ENCODE results near the gene GBP5.
A peak's percentile ranks its signal among the peaks of the same experiment; 100 is the strongest.
"Not testable (repeated sequence)": the region's sequence is repeated elsewhere in the genome, so short reads cannot be mapped to it uniquely, and the experiment has no call there.

Gene GBP5

GRCh38 chr1:89280766-89281165, 8.1 kb upstream of the GBP5 start:
- no peak for DNase-seq

- DNase-seq, result no peak
Observed at GRCh38 chr1:89279011-89279466, 6.4 kb upstream of the GBP5 start.

- DNase-seq, result no peak
Observed at GRCh38 chr1:89277725-89278124, 5.1 kb upstream of the GBP5 start.

- no peak for DNase-seq
Observed at GRCh38 chr1:89276690-89277089, 4.0 kb upstream of the GBP5 start.

- no peak for DNase-seq
Observed at GRCh38 chr1:89274411-89274857, 1.8 kb upstream of the GBP5 start.

GRCh38 chr1:89273324-89273778, 691 bp upstream of the GBP5 start:
- DNase-seq, result no peak

GRCh38 chr1:89271341-89272015, 1.2 kb downstream of the GBP5 start:
- DNase-seq, result no peak

- DNase-seq, result no peak
Observed at GRCh38 chr1:89270423-89270822, 2.2 kb downstream of the GBP5 start.

GRCh38 chr1:89269277-89269676, 3.4 kb downstream of the GBP5 start:
- no peak for DNase-seq

- peak; percentile 19 for DNase-seq
Observed at GRCh38 chr1:89262643-89263042, 10.0 kb downstream of the GBP5 start.

GRCh38 chr1:89261926-89262515, 10.6 kb downstream of the GBP5 start:
- DNase-seq, result peak; percentile 88

GRCh38 chr1:89260566-89261255, 11.9 kb downstream of the GBP5 start:
- DNase-seq, result no peak

- DNase-seq, result no peak
Observed at GRCh38 chr1:89260042-89260441, 12.6 kb downstream of the GBP5 start.

GRCh38 chr1:89259283-89259971, 13.2 kb downstream of the GBP5 start:
- no peak for DNase-seq

GRCh38 chr1:89257041-89257440, 15.6 kb downstream of the GBP5 start:
- DNase-seq, result no peak

GRCh38 chr1:89255581-89255980, 17.1 kb downstream of the GBP5 start:
- not testable (repeated sequence) for DNase-seq

- DNase-seq, result peak; percentile 98
Observed at GRCh38 chr1:89254658-89255287, 17.9 kb downstream of the GBP5 start.

GRCh38 chr1:89243046-89243445, 29.6 kb downstream of the GBP5 start:
- DNase-seq, result no peak

All from NCI-H2029 treated with DMSO at 0.1 percent for 48 hours (cell line).